HL-60 (cell line): Measurements from ENCODE around the gene PFDN2.

Experiments
- GABPA ChIP-seq: IDR thresholded peaks from 2 replicates; pipeline ENCODE4 v1.6.1; 2012; ENCODE audit warnings: low read depth
- POLR2AphosphoS5 ChIP-seq: IDR thresholded peaks from 2 replicates; pipeline ENCODE4 v1.6.1; 2012; ENCODE audit warnings: low read depth
- TF ChIP-seq, protein P1 (sequence below): IDR thresholded peaks from one replicate; pipeline ENCODE4 v1.5.1; 2011; ENCODE audit warnings: low read length, control low read depth, inconsistent platforms; ENCODE audit not compliant: insufficient read depth
- TF ChIP-seq, protein P2 (sequence below): IDR thresholded peaks from 2 replicates; pipeline ENCODE4 v1.6.1; 2012; ENCODE audit warnings: low read depth; ENCODE audit not compliant: insufficient replicate concordance

DNA sequence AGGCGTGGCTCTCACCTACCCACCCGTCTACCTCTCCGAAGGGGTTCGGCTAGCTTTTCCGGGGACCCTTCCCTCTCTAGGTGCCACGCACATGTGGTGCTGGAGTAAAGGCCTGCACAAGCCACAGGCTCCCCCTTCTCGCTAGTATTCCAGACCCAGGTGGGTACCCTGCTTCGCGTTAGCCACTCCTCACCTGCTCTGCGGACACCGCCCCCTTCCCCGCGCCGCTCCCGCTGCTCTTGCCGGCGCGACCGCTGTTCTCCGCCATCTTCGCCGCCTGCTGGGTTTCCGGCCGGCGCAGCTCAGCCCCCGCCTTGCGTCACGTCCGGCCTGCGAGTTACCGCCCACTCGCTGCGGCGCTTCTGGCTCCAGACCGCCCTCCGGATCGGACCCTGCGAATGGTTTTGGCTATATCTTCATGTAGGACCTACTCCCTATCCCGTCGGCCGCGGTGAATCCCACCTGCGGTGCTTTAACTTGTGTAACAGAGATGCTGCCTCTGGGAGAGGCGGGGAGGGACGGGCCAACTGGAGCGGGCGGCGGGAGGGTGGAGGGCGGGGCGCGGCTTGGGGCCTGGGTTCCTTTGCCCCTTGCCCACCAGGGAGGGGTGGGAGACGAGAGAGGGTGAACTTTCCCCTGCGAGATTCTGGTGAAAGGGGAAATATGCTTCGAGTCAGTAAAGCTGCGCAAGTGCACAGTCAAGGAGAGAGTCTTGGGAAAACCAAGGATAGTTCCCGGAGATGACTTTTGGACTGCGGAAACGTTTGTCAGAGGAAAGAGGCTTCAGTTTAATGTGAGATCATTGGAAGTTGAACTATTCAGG is at the start of gene PFDN2, which contains the start of gene NIT1:
- TF ChIP-seq, protein P1, sequence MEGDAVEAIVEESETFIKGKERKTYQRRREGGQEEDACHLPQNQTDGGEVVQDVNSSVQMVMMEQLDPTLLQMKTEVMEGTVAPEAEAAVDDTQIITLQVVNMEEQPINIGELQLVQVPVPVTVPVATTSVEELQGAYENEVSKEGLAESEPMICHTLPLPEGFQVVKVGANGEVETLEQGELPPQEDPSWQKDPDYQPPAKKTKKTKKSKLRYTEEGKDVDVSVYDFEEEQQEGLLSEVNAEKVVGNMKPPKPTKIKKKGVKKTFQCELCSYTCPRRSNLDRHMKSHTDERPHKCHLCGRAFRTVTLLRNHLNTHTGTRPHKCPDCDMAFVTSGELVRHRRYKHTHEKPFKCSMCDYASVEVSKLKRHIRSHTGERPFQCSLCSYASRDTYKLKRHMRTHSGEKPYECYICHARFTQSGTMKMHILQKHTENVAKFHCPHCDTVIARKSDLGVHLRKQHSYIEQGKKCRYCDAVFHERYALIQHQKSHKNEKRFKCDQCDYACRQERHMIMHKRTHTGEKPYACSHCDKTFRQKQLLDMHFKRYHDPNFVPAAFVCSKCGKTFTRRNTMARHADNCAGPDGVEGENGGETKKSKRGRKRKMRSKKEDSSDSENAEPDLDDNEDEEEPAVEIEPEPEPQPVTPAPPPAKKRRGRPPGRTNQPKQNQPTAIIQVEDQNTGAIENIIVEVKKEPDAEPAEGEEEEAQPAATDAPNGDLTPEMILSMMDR, result no peak
- TF ChIP-seq, protein P2, sequence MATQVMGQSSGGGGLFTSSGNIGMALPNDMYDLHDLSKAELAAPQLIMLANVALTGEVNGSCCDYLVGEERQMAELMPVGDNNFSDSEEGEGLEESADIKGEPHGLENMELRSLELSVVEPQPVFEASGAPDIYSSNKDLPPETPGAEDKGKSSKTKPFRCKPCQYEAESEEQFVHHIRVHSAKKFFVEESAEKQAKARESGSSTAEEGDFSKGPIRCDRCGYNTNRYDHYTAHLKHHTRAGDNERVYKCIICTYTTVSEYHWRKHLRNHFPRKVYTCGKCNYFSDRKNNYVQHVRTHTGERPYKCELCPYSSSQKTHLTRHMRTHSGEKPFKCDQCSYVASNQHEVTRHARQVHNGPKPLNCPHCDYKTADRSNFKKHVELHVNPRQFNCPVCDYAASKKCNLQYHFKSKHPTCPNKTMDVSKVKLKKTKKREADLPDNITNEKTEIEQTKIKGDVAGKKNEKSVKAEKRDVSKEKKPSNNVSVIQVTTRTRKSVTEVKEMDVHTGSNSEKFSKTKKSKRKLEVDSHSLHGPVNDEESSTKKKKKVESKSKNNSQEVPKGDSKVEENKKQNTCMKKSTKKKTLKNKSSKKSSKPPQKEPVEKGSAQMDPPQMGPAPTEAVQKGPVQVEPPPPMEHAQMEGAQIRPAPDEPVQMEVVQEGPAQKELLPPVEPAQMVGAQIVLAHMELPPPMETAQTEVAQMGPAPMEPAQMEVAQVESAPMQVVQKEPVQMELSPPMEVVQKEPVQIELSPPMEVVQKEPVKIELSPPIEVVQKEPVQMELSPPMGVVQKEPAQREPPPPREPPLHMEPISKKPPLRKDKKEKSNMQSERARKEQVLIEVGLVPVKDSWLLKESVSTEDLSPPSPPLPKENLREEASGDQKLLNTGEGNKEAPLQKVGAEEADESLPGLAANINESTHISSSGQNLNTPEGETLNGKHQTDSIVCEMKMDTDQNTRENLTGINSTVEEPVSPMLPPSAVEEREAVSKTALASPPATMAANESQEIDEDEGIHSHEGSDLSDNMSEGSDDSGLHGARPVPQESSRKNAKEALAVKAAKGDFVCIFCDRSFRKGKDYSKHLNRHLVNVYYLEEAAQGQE, result peak; percentile 67
- TF ChIP-seq POLR2AphosphoS5, result peak; percentile 91
- TF ChIP-seq GABPA, result peak; percentile 84
